Lower lobe of right lung (tissue), 2 donors: Measurements from ENCODE around the gene ASB16. TPM values are rescaled to one million over a fixed set of nuclear protein-coding genes. Genes with fewer than 3 reads are reported as not detected.
"Not testable (repeated sequence)": the region's sequence is repeated elsewhere in the genome, so short reads cannot be mapped to it uniquely, and the experiment has no call there.

Experiments
- ATAC-seq, 2 donors: fragments of 200-7000 bp; cut with Tn5 transposase; one replicate each; pipeline ENCODE4 v1.9.1; 2020 to 2022; ENCODE audit warnings: mild to moderate bottlenecking in 2 of 2, moderate library complexity in 2 of 2
- DNase-seq: peaks from one replicate; pipeline ENCODE4 v3.0.0-alpha.2; 2020
- H3K27ac ChIP-seq: fragments of 200-600 bp; one replicate; pipeline ENCODE4 v1.8.0; 2022
- H3K27me3 ChIP-seq: fragments of 200-600 bp; one replicate; pipeline ENCODE4 v1.8.0; 2022; ENCODE audit warnings: low read depth
- H3K36me3 ChIP-seq: fragments of 200-600 bp; one replicate; pipeline ENCODE4 v1.8.0; 2022; ENCODE audit warnings: mild to moderate bottlenecking
- H3K4me1 ChIP-seq: fragments of 200-600 bp; one replicate; pipeline ENCODE4 v1.8.0; 2022
- H3K4me3 ChIP-seq: fragments of 200-600 bp; one replicate; pipeline ENCODE4 v1.8.0; 2022; ENCODE audit warnings: mild to moderate bottlenecking
- H3K9me3 ChIP-seq: fragments of 200-600 bp; one replicate; pipeline ENCODE4 v1.8.0; 2022
- intact Hi-C: fragments of 100-400 bp; cut with DNase I; formaldehyde crosslinking; loops from one replicate; pipeline ENCODE4 v1.11.0; 2022
- total RNA-seq: library from RNA; stranded (reverse); fragmentation: NEBNext Ultra II Directional; extraction: Animal tissue kit (Norgen Biotek cat#: 25700); gene quantifications from one replicate; pipeline ENCODE4 v1.2.1, GENCODE V29; 2021
- TF ChIP-seq, protein P1 (sequence below): fragments of 200-600 bp; IDR thresholded peaks from one replicate; pipeline ENCODE4 v1.8.0; 2022; ENCODE audit warnings: antibody characterized with exemption, mild to moderate bottlenecking
- donor health status: DM: no; HTN: yes; CAD: no; lungs with severe emphysema.

ASB16 gene
- total RNA-seq, 1 donor from 2014 or later: not detected

DNA sequence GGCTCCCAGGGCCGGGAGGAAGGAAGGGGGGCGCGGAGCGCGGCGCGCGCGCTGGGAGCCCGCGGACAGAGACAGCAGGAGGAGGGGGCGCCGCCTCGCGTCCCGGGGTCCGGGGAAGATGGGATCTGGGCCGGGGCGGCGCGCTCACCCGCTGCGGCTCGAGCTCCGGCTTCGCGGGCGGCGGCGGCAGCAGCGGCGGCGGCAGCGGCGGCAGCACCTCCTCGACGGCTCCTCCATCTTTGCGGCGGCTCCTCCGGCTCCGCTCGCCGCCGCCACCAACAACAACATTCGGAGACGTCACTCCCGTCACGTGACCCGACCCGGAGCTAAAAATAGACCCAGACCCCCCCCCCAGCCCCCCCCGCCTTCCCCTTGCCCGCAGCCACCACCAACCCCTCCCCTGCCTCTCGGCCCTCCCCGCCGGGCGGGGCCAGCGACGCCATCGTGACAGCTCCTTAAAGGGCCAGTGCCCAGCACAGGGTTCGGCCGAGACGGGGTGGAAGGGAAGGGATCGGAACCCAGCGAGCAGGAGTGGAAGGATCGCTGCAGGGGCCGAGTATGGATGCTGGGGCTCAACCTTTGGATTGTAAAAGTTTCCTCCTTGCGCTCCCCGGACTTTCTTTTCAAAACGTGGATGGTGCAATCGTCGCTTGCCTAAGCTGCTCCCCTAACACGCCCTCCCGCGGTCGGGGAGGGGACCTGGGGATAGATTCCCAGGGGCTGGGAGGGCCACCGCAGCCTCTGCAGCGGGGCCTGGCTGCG lies 47.0 kb upstream of the ASB16 start, which contains the start of gene HDAC5:
HDAC5 (minus strand) TSS at position 286 of the 762 bp plus-strand sequence. CDS start 6,126 bp downstream, outside the sequence.
- intact Hi-C loops: no loop called here
- H3K36me3 ChIP-seq: no peaks in the 10 kb centered on the region
- H3K27me3 ChIP-seq: no peaks in the 10 kb centered on the region
- peaks cover 45% of the 10 kb centered on the region for H3K4me1 ChIP-seq
- TF ChIP-seq, protein P1, sequence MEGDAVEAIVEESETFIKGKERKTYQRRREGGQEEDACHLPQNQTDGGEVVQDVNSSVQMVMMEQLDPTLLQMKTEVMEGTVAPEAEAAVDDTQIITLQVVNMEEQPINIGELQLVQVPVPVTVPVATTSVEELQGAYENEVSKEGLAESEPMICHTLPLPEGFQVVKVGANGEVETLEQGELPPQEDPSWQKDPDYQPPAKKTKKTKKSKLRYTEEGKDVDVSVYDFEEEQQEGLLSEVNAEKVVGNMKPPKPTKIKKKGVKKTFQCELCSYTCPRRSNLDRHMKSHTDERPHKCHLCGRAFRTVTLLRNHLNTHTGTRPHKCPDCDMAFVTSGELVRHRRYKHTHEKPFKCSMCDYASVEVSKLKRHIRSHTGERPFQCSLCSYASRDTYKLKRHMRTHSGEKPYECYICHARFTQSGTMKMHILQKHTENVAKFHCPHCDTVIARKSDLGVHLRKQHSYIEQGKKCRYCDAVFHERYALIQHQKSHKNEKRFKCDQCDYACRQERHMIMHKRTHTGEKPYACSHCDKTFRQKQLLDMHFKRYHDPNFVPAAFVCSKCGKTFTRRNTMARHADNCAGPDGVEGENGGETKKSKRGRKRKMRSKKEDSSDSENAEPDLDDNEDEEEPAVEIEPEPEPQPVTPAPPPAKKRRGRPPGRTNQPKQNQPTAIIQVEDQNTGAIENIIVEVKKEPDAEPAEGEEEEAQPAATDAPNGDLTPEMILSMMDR: peak; percentile 66
- ATAC-seq (peak; percentile 98), DNase-seq (peak; percentile 97)
- peak within 1 kb of the TSS; percentile 99 for H3K4me3 ChIP-seq
- no peaks in the 10 kb centered on the region for H3K9me3 ChIP-seq
- H3K27ac ChIP-seq: peak within 1 kb of the TSS; percentile 94

DNA sequence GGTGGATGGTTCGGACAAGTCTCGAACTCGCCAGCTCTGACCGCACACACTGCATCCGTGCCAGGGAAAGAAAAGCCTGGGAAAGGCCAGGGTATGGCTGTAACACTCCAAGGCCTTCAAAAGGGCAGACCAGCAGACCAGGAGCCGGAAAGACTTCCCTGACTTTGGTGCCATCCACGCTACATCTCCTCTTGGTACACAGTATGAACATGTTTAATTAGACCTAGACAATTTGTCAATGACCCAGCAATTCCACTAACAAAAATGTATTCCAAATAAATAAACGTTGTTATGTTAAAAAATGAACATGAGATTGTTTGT lies 46.4 kb upstream of the ASB16 start:
- Histone ChIP-seq H3K36me3 (no peaks in the 10 kb centered on the region), H3K4me1 (peaks cover 40% of the 10 kb centered on the region), H3K9me3 (no peaks in the 10 kb centered on the region), H3K27me3 (no peaks in the 10 kb centered on the region), H3K4me3 (peak overlapping the region; percentile 99), H3K27ac (peak overlapping the region; percentile 94)
- intact Hi-C loops: no loop called here
- TF ChIP-seq, protein P1: no peak
- ATAC-seq: no peak
- DNase-seq: no peak

DNA sequence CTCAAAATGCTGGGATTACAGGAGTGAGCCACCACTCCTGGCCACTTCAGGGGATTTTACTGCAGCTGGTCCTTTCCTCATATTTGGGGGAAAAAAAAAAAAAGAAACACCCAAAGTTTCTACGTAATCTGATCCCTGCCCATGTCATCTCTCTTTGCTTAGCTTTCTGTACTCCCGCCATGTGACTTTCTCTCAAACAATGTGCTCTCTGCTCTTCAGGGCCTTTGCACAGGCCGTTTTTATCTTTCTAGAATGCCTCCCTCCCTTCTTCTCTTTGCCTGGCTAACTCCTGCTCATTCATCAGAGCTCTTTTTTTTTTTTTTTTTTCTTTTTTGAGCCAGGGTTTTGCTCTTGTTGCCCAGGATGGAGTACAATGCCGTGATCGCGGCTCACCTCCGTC lies 42.1 kb upstream of the ASB16 start:
- Histone ChIP-seq H3K4me3 (no peak overlapping the region), H3K27me3 (no peaks in the 10 kb centered on the region), H3K36me3 (no peaks in the 10 kb centered on the region), H3K4me1 (peaks cover 9% of the 10 kb centered on the region), H3K27ac (no peak overlapping the region), H3K9me3 (no peaks in the 10 kb centered on the region)
- no peak for DNase-seq
- intact Hi-C loops: no loop called here
- ATAC-seq: no peak
- TF ChIP-seq, protein P1: no peak

DNA sequence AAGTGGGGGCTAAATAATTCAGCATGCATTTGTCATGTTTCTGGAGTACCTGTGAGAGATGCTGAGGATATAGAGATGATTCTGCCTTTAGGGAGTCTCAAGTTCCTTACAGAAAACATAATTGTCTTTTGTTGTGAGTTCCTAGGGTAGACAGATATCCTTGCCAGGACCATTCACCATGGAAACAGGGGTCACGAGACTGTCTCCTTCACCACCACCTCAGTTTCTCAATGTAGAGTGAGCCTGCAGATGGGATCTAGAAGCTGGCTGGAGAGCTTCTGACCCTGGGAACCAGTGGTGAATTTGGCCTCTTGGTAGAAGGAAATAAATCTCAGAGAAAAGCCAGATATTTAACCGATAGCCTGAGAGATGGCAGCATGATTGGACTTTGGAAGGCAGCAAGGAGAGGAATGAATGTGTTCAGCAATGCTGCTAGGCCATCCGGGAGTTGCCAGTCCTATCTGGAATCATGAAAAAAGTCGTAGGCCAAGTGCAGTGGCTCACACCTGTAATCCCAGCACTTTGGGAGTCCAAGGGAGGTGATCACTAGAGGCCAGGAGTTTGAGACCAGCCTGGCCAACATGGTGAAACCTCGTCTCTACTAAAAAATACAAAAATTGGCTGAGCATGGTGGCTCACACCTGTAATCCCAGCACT lies 39.7 kb upstream of the ASB16 start:
- no peaks in the 10 kb centered on the region for H3K27me3 ChIP-seq
- H3K36me3 ChIP-seq: no peaks in the 10 kb centered on the region
- no peak for DNase-seq
- TF ChIP-seq, protein P1: no peak
- H3K4me3 ChIP-seq: no peak overlapping the region
- ATAC-seq: no peak
- intact Hi-C loops: no loop called here
- H3K9me3 ChIP-seq: no peaks in the 10 kb centered on the region
- no peaks in the 10 kb centered on the region for H3K4me1 ChIP-seq
- no peak overlapping the region for H3K27ac ChIP-seq

DNA sequence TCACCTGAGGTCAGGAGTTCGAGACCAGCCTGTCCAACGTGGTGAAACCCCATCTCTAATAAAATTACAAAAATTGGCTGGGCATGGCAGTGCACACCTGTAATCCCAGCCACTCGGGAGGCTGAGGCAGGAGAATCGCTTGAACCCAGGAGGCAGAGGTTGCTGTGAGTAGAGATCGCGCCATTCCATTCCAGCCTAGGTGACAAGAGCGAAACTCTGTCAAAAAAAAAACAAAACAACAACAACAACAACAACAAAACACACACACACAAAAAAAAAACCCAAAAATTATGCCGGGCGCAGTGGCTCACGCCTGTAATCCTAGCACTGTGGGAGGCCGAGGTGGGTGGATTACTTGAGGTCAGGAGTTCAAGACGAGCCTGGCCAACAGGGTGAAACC lies 39.1 kb upstream of the ASB16 start:
- H3K9me3 ChIP-seq, H3K36me3 ChIP-seq, H3K27ac ChIP-seq, intact Hi-C loops, H3K27me3 ChIP-seq, DNase-seq, H3K4me1 ChIP-seq, H3K4me3 ChIP-seq, ATAC-seq: not testable (repeated sequence)

DNA sequence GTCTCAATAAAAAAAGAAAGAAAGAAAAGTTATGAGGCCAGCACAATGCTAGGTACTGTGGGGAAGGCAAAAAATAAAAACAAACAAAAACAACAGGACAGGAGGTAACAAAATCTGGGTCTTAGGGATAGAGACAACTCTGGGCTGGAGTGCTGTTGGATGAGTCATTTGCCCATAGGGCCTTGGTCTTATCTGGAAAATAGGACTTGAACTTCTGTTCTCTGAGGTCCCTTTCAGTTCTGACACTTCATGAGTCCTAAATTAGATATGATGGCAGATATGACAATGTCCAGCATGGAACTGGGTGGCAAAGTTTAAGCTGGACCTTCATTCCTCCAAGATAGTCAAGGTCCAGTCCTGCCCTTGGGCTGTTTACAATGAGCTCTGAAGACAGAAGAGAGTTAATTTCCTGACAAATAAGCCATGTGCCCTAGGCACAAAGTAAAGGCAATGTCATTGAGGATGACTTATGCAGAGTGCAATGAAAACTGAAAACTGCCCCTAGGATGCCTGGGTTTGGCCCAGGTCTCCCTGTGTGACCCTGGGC lies 38.2 kb upstream of the ASB16 start:
- intact Hi-C loops: no loop called here
- TF ChIP-seq, protein P1: no peak
- Histone ChIP-seq H3K9me3 (no peaks in the 10 kb centered on the region), H3K36me3 (no peaks in the 10 kb centered on the region), H3K27ac (no peak overlapping the region), H3K4me3 (no peak overlapping the region), H3K27me3 (no peaks in the 10 kb centered on the region), H3K4me1 (peaks cover under 1% of the 10 kb centered on the region)
- ATAC-seq (no peak), DNase-seq (no peak)
